Subcutaneous abdominal adipose tissue (tissue), 5 donors: ENCODE data around the gene C10orf90.

Experiments
- H3K27ac ChIP-seq: one replicate; pipeline ENCODE4 v1.7.0; 2013; ENCODE audit warnings: low read depth, mild to moderate bottlenecking, inconsistent platforms, low read length, moderate library complexity
- H3K27me3 ChIP-seq, 5 donors: one replicate each; pipeline ENCODE4 v1.7.0; 2013; ENCODE audit warnings: low read length in 5 of 5, inconsistent platforms in 1 of 5; ENCODE audit not compliant: control insufficient read depth in 5 of 5, insufficient read depth in 4 of 5
- H3K36me3 ChIP-seq, 5 donors: one replicate each; pipeline ENCODE4 v1.7.0; 2013; ENCODE audit warnings: low read length in 5 of 5; ENCODE audit not compliant: control insufficient read depth in 5 of 5, insufficient read depth in 5 of 5
- H3K4me1 ChIP-seq, 5 donors: one replicate each; pipeline ENCODE4 v1.7.0; 2013; ENCODE audit warnings: low read length in 5 of 5, mild to moderate bottlenecking in 3 of 5, moderate library complexity in 1 of 5; ENCODE audit not compliant: control insufficient read depth in 5 of 5, insufficient read depth in 5 of 5
- H3K4me3 ChIP-seq, 5 donors: one replicate each; pipeline ENCODE4 v1.7.0; 2013; ENCODE audit warnings: low read length in 5 of 5, low read depth in 1 of 5
- H3K9ac ChIP-seq, 5 donors: one replicate each; pipeline ENCODE4 v1.7.0; 2013; ENCODE audit warnings: low read length in 5 of 5, mild to moderate bottlenecking in 4 of 5, moderate library complexity in 3 of 5
- H3K9me3 ChIP-seq, 5 donors: one replicate each; pipeline ENCODE4 v1.7.0; 2013; ENCODE audit warnings: low read length in 5 of 5; ENCODE audit not compliant: control insufficient read depth in 5 of 5
- donor health status: healthy.
- donor health status: healthy.
- donor health status: healthy.
- donor health status: healthy.
- donor health status: healthy.

The C10orf90 gene

GRCh38 chr10:126663328-126663727, 7.2 kb downstream of the C10orf90 start:
- Histone ChIP-seq H3K9ac (no peak overlapping the region), H3K4me1 (peaks cover 0 to 6% (median 0%) of the 10 kb centered on the region in 5 donors), H3K27ac (no peak overlapping the region), H3K27me3 (peaks cover 0 to 18% (median 12%) of the 10 kb centered on the region in 5 donors), H3K9me3 (no peaks in the 10 kb centered on the region), H3K36me3 (no peaks in the 10 kb centered on the region), H3K4me3 (no peak overlapping the region)

GRCh38 chr10:126661841-126662515, 8.5 kb downstream of the C10orf90 start:
- peaks cover 0 to 6% (median 0%) of the 10 kb centered on the region in 5 donors for H3K4me1 ChIP-seq
- H3K36me3 ChIP-seq: no peaks in the 10 kb centered on the region
- H3K4me3 ChIP-seq: no peak overlapping the region
- no peak overlapping the region for H3K9ac ChIP-seq
- H3K9me3 ChIP-seq: no peaks in the 10 kb centered on the region
- H3K27me3 ChIP-seq: peaks cover 0 to 18% (median 12%) of the 10 kb centered on the region in 5 donors
- no peak overlapping the region for H3K27ac ChIP-seq

GRCh38 chr10:126661356-126661755, 9.1 kb downstream of the C10orf90 start:
- Histone ChIP-seq H3K4me1 (peaks cover 0 to 6% (median 0%) of the 10 kb centered on the region in 5 donors), H3K4me3 (no peak overlapping the region), H3K36me3 (no peaks in the 10 kb centered on the region), H3K9ac (no peak overlapping the region), H3K27ac (no peak overlapping the region), H3K9me3 (no peaks in the 10 kb centered on the region), H3K27me3 (peaks cover 0 to 18% (median 12%) of the 10 kb centered on the region in 5 donors)

- Histone ChIP-seq H3K4me1 (peaks cover 0 to 6% (median 0%) of the 10 kb centered on the region in 5 donors), H3K27me3 (peaks cover 0 to 15% (median 10%) of the 10 kb centered on the region in 5 donors), H3K9ac (no peak overlapping the region), H3K36me3 (no peaks in the 10 kb centered on the region), H3K27ac (no peak overlapping the region), H3K4me3 (no peak overlapping the region), H3K9me3 (no peaks in the 10 kb centered on the region)
These were observed 10.7 kb downstream of the C10orf90 start for GRCh38 chr10:126659750-126660149.

- H3K36me3 ChIP-seq: no peaks in the 10 kb centered on the region
- no peak overlapping the region for H3K27ac ChIP-seq
- no peak overlapping the region for H3K4me3 ChIP-seq
- H3K9ac ChIP-seq: no peak overlapping the region
- H3K27me3 ChIP-seq: peaks cover 0 to 9% (median 6%) of the 10 kb centered on the region in 5 donors
- no peaks in the 10 kb centered on the region for H3K9me3 ChIP-seq
- H3K4me1 ChIP-seq: peaks cover 0 to 6% (median 0%) of the 10 kb centered on the region in 5 donors
These were observed 11.6 kb downstream of the C10orf90 start for GRCh38 chr10:126658928-126659327.

GRCh38 chr10:126654579-126654978, 15.9 kb downstream of the C10orf90 start:
- Histone ChIP-seq H3K9ac (no peak overlapping the region), H3K27ac (no peak overlapping the region), H3K36me3 (no peaks in the 10 kb centered on the region), H3K4me3 (no peak overlapping the region), H3K4me1 (no peaks in the 10 kb centered on the region), H3K27me3 (no peaks in the 10 kb centered on the region), H3K9me3 (no peaks in the 10 kb centered on the region)

- H3K36me3 ChIP-seq: no peaks in the 10 kb centered on the region
- no peak overlapping the region for H3K9ac ChIP-seq
- H3K4me3 ChIP-seq: no peak overlapping the region
- H3K9me3 ChIP-seq: no peaks in the 10 kb centered on the region
- no peaks in the 10 kb centered on the region for H3K27me3 ChIP-seq
- no peak overlapping the region for H3K27ac ChIP-seq
- H3K4me1 ChIP-seq: no peaks in the 10 kb centered on the region
These were observed 19.0 kb downstream of the C10orf90 start for GRCh38 chr10:126651467-126651866.

GRCh38 chr10:126650161-126650560, 20.3 kb downstream of the C10orf90 start:
- Histone ChIP-seq H3K4me3 (no peak overlapping the region), H3K27ac (no peak overlapping the region), H3K9me3 (no peaks in the 10 kb centered on the region), H3K4me1 (no peaks in the 10 kb centered on the region), H3K36me3 (no peaks in the 10 kb centered on the region), H3K27me3 (no peaks in the 10 kb centered on the region), H3K9ac (no peak overlapping the region)

- no peaks in the 10 kb centered on the region for H3K9me3 ChIP-seq
- no peak overlapping the region for H3K9ac ChIP-seq
- H3K4me3 ChIP-seq: no peak overlapping the region
- H3K27me3 ChIP-seq: no peaks in the 10 kb centered on the region
- H3K36me3 ChIP-seq: no peaks in the 10 kb centered on the region
- H3K27ac ChIP-seq: no peak overlapping the region
- no peaks in the 10 kb centered on the region for H3K4me1 ChIP-seq
These were observed 23.4 kb downstream of the C10orf90 start for GRCh38 chr10:126647116-126647515.

- Histone ChIP-seq H3K9me3 (no peaks in the 10 kb centered on the region), H3K4me3 (no peak overlapping the region), H3K9ac (no peak overlapping the region), H3K27me3 (no peaks in the 10 kb centered on the region), H3K36me3 (no peaks in the 10 kb centered on the region), H3K27ac (no peak overlapping the region), H3K4me1 (no peaks in the 10 kb centered on the region)
These were observed 24.4 kb downstream of the C10orf90 start for GRCh38 chr10:126646110-126646509.
